Hematopoietic multipotent progenitor cell treated with erythropoietin and hydrocortisone succinate and interleukin-3 and kit ligand, for 8 days (in vitro differentiated cells): ENCODE results near the gene PITPNM2.
"Not testable (repeated sequence)": the region's sequence is repeated elsewhere in the genome, so short reads cannot be mapped to it uniquely, and the experiment has no call there.

Source experiments
- DNase-seq: peaks from one replicate; pipeline ENCODE4 v3.0.0-alpha.2; 2015

Gene PITPNM2

DNA sequence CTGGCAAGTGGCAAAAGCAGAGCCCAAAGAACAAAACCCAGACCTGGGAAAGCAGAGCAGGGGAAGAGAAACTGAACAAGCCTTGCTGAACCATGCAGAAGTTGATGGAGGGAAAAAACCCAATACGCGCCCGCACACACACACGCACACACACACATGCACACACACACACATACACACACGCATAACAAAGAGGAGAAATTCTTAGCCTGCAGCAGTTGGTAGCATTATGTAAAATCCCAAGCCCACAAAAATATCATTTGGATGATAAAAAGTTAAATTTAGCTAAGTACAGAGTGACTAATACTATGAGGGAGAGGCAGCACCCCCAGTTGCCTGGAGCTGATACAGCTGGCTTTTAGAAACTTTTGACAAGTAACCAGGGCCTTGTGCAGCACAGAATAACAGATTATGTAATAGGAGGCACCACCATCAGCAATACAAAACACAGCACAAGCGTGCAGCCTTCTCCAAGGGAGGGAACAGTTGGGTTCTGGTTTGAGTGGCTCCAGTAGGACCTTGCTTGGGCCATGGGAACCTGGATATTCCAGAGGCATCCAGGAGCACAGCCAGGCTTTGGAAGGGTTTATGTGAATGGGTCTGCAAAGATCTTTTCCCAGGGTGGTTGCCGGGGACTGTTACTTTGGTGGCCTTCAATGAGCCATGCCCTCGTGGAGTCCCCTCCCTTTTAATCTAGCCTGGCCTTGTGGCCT is 35.3 kb downstream of the PITPNM2 start:
- peak; percentile 11 for DNase-seq

DNA sequence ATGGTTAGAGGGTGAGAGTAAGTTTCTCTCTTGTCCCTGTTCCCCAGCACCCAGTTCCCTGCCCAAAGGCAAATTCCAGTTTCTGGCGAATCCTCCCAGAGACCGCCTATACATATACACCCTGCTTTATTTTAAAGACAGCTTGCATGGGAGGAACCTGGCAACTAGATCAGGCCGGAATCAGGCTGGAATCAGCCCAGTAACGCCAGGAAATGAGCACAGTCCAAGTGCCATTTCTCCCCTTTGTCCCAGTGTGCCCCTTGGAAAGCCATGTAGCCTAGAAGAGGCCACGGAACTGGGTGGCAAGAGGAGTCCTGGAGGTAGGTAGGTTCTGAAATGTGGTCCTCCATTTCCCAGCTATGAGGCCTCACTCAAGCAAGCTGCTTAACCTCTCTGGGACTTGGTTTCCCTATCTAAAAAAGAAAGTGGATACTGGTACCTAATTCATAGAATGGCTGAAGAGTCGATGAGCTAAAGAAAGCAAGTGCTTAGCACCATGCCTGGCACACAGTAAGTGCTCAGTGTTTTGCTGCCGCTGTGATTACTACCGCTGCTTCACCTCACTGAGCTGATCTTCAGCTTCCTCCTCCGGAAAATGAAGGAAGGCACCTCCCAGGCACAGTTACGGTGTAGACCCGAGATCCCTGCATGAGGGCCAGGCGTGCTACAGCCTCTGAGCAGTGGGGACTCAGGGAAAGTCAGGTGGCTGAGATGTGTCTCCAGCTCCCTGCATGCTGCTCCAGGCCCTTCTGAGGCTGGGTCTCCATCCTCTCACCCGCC is 36.4 kb downstream of the PITPNM2 start:
- DNase-seq, result no peak

DNA sequence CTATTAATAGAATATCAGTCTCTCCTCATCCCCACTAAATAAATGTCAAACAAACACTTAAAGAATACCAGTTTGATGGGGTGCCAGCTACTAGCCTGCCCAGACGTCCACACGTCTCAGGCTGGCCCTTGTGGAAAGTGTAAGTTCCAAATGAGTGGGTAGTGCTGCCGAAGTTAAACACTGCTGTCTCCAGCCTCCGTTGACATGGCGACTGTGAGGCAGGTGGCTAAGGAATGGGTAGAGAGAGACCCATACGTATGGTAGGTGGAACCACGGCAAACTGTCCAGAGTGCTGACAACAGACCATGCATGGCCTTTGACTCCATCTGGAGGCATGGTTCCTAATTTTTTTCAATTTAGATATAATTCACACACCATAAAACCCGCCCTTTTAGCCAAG is 37.9 kb downstream of the PITPNM2 start:
- DNase-seq, result no peak

DNA sequence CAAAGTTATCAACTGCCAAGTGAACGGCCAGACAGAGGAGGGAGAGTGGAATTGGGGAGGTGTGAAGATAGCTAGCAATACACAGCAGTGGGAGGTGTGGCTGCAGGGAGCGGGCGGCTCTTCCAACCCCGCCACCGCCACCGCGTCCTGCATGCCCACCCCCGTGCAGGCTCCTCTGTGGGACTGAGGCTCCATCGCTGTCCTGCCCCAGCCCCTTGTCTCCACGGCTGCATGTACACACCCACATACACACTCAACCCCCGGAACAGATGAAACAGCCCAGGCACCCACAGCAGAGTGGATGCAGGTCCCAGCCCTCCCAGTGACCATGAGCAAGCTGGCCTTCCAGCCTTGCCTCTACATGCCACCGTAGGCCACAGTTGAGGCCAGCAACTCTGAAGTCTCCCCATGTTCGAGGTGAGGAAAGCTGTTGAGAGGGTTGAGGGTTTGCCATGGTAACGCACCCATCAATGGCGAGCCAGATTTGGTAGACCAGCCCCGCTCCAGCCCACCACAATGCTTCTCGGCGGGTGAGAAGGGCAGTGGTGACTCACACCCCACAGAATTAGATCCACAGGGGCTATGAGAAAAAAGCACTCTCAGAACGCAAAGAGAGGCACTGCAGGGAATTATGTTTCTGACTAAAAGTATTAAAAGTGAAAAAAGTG is 39.3 kb downstream of the PITPNM2 start:
- DNase-seq, result no peak

DNA sequence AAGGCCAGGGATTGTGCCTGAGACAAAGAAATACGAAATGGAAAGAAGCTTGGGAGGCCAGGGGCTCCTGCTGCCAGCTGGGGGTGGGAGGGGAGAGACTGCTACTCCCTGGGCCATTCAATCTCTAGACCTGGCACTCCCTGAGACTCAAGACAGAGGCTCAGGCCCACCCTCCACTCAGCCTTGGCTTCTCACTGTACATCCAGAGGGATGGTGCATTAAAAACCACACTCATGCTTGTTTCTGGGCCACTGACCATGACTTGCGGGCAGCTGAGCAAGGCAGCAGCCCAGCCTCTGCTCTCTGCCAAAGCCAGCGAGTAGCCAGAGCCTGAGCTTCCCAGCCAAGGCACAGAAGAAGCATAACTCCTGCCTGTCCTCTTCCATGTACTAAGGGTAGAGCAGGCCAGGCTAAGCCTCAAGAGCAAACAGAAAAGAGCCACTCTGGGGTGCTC is 41.5 kb downstream of the PITPNM2 start:
- no peak for DNase-seq

DNA sequence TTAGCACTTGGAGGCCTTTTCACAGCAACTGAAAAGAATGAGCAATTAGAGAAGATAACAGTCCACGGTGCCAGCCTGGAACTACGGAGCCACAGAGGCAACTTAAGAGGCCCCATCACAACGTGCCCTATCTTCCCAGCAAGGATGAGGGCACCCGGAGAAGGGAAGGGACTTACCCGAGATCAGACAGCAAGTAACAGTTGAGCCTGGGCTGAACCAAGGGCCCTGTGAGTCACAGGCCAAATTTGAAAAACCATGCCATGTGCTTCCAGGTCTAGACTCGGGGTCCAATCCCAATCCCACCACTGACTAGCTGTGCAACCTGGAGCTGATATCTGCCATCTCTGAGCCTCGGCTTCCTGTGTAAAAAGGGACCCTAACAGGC is 42.2 kb downstream of the PITPNM2 start:
- no peak for DNase-seq

DNA sequence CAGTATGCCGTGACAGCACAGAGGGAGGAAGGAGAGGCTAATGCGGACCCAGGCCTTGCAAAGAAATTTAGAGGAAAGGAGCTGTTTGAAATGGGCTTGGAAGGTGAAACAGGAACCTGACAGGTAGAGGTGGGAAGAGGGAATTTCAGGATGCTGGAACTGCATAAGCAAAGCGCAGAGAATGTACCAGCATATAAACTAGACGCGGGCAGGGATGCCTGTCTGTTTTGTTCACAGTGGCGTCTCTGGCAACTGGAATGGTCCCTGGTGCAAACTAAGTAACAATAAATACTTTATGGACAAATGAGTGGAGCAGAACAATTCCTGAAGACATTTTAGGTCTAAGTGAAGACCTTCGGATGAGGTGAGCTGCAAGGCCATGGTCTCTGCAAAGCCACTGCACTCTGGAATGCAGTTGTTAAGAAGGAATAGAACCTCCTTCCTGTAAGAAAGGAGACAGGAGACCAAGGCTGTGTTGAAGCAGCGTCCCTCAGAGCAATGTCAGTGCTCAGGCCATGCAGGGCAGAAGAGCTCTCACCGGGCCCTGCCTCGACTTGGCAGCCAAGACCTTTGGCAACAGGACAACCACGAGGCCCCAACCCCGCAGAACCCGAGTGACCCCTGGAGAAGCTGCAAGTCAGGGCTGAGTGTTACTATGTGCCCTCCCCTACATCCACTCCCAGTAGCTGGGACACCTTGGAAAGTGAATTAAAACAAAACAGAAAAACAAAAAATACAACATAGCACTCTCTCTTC is 42.8 kb downstream of the PITPNM2 start:
- DNase-seq, result no peak

DNA sequence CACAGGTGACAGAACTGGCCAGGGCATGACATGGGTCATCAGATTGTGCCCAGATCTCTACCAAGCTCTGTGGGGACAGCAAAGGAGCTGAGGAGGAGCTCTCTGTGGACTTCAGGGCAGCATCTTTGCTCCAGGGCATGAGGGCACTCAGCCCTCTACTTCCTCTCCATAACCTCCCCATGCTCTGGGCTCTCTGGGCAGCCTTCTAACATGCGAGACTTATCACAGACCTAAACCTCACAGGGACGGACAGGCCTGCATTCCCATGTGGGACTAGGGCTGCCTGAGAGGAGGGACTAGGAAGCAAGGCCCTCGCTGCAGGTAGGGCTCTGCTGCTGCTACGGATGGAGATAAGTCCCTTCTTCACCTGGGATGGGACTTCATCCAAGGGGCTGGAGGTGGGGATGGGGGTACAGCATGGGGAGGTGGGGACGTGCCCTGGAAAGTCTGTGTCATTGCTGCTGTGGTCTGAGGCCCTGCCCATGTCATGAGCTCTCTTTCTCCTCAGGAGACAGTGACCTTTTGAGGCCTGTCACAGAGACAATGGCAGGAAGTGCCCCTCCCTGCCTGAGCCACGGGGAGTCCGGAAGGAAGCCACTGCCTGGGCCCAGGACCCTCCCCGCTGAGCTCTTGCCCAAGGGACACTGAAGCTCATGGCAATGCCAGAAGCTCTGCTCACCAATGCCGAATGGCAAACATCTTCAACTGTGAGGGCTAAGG is 44.1 kb downstream of the PITPNM2 start:
- peak; percentile 54 for DNase-seq

DNA sequence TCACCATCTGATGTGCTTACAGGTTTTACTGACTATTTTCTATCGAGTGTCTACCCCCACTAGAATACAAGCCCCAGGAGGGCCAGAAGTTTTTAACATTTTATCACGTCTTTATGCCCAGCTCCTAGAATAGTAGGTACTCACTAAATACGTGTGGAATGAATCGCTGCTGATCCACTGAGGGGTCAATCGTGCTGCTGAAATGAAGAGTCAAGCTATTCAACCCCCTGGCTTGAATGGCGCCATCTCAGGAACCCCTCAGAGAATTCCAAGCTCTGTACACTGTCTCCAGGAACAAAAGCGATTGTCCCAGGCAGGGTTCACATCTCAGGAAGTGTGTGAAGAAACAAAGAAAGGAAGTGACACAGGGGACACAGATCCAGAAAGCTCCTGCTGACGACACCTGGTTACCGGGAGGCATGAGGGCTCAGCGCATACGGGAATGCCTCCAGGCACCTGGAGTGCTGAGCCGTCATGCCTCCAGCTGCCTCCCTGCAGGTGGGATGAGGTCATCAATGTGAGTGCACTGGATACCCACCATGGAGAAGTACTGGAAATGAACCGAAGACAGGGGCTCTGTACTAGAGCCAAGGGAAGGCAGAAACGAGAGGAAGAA is 45.6 kb downstream of the PITPNM2 start:
- DNase-seq, result no peak

DNA sequence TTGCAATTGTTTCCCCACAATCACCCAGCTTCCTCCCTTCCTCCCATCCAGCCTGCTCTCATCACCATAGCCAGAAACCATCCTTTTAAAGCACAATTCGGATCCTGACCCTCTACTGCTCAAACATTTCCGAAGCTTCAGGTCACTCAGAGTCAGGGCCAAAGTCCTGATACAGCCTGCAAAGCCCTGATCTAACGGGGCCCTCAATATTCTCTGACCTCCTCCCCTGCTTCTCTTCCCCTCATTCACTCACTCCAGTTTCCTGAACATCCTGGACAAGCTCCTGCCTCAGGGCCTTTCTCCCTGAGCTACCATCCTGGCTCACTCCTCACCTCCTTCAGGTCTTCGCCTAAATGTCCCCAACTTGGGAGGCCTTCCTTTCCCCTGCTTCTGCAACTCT is 46.1 kb downstream of the PITPNM2 start:
- no peak for DNase-seq

DNA sequence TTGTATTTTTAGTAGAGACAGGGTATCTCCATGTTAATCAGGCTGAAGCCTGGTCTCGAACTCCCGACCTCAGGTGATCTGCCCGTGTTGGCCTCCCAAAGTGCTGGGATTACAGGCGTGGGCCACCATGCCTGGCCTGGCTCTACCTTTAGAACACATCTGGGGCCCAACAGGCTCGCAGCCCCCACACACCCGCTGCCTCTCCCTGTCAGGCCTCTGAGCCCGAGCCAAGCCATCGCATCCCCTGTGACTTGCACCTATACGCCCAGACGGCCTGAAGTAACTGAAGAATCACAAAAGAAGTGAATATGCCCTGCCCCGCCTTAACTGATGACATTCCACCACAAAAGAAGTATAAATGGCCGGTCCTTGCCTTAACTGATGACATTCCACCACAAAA is 46.8 kb downstream of the PITPNM2 start:
- not testable (repeated sequence) for DNase-seq

DNA sequence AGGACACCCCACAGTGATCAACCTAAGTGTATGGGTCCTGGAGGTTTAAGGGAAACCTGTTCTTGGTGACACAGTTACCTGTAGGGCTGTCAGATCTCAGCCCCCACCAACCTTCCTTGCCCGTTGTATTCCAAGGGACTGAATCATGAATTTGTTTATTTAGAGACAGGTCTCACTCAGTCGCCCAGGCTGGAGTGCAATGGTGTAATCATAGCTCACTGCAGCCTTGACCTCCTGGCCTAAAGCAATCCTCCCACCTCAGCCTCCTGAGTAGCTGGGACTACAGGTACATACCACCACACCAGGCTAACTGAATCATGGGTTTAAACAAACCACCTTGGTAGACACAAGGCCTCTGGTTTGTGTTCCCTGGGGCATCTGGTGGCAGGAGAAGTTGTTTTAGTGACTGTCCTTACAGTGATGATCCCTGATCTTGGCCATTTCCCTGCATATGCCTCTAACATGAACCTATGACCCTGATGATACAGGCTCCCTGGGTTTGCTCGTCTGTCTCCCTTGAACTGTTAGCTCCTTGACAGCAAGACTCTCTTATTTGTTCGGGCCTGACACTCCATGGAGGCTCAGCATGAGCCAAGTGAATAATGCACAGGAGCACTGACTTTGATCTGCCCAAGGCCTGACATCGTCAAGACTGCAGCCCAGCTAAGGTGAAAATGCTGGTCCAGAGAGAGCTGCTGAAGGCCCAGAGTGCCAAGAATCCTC is 47.9 kb downstream of the PITPNM2 start:
- no peak for DNase-seq

DNA sequence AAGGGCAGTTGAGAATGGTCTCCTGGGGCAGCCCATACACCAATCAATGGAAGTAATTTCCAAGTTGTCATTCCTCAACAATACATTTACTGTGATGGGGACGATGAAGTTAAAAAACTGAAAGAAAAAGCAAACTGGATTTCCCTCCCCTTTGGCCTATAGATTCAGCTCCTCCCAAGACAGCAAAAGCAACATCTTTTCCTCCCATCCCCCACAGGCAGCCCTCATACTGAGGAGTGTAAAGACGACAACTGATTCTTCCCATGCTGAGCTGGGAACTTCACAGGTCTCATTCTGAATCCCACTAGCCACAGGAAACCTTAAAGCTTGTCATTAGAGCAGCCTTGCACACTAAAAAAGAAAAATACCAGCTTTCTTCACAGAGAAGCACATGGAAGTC is 48.5 kb downstream of the PITPNM2 start:
- no peak for DNase-seq

DNA sequence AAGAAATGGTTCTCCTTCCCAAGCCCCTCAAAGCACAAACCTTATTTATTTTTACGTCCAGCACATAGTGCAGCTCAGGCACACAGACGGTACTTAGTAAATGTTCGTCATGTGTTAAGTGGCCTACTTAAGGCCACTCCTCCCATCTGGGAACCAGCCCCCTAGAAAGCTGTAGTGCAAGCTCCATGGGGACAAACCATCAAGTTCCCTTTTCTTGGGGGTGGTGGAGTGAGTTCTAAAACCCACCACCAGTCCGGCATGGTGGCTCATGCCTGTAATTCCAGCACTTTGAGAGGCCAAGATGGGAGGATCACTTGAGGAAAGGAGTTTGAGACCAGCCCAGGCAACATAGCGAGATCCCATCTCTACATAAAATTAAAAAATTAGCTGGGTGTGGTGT is 49.4 kb downstream of the PITPNM2 start:
- no peak for DNase-seq
